ENCODE data around the gene SLC22A4.

The SLC22A4 gene

DNA sequence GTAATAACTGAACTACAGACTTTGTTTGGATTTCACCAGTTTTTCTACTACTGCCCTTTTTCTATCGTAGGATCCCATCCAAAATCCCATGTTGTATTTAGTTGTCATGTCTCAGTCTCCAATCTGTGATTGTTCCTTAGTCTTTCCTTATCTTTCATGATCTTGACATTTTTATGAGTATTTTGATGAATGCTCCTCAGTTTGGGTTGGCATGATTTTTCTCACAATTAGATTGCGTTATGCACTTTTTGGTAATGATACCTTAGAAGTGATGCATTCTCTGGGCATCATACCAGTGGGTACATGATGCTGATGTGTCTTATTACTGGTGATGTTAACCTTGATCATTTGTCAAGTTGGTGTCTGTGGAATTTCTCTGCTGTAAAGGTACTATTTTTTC, 5.7 kb downstream of the SLC22A4 start:
- no peak for DNase-seq (ENCODE audit: low read depth in 2 of 2)

DNA sequence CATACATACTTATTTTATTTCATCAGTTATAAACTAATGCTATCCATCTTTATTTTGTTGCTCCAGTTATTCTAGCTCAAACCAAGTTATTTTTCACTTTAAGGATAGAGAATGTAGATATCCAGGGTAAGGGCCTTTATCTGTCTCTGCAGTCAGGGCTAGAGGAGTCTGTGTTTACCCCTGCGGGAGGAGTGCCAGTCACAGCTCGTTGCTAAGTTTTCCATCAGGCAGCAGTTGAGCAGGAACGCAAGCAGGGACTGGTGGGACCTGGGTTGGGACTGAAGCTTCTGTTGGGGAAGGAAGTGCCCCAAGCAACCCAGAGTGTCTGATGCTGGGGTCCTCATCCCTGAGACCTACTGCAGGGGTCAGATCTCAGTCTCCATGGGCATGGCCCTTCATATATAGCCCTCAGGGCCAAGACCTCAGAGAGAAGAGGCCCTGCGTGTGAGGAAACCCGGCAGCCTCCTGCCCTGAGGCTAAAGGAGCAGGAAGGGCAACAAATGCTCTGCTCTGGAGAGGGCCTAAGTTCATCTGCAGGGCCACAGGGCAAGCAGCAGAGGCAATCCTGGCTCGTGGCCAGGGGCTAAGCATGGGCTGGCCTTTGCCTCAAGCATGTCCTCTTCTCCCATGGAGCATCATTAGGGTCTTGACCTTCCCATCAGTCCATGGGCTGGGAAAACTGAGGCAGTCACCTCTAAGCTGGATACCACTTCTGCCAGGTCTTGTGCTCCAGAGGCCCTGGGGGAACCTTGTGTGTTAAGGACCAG, 6.6 kb downstream of the SLC22A4 start:
- no peak for DNase-seq (ENCODE audit: low read depth in 2 of 2)

DNA sequence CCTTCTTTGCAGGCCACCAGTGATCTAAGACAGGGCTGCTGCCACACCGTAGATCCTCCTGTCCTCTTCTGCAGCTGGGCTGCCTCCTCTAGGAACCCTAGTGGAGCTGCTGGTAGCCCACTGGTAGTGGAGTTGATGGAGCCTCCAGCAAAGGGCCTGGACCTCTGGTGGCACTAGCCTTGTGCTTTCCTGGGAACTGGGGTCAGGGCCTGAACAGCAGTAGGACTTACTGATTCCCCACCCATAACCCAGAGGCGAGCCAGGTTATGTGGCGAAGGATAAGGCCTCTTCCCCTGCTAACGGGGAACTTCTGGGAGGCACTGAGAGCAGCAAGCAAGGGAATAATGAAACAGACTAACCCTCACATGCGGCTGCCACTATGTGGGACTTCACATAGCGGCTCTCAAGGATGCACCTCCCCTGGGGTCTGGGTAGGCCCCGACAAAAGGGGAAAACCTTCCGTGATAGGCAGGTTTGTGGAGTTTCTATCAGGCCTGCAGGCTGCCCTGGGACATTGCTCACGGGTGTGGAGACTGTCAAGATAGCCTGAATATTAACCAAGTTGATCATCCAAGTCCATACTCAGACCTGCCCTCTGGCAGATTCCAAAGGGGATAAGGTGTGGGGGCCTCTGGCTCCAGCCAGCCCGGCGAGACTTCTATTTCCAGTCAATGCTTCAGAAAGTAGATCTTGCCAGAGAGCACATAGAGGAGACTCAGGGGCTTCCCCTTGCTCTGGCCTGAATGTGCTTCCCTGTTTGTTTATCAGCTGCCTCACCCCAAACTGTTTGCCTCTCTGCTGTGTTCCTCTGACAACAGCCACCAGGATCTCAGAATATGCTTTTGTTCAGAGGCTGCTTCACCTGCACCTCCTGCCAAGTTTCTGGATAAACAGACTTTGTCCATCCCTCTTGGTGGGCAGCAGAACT, 7.4 kb downstream of the SLC22A4 start:
- no peak for DNase-seq (ENCODE audit: low read depth in 2 of 2)

DNA sequence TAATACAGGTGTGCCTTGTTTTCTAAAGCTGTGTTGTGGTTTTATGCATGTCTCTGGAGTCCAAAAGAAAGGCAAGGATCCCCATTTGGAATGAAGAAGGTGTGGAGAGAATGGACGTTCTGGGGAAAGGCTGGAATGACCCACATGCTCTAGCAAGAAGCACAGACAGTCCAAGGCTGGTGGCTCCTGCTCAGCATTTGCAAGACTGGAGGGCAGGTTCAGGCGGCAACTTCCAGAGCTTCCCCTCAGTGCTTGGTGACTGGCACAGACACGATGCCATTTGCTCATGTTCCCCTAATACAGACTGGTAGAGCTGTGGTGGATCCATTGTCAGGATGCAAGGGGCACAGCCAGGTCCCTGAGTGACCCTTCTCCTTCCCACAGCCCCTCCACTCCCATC, 8.2 kb downstream of the SLC22A4 start:
- no peak for DNase-seq (ENCODE audit: low read depth in 2 of 2)

DNA sequence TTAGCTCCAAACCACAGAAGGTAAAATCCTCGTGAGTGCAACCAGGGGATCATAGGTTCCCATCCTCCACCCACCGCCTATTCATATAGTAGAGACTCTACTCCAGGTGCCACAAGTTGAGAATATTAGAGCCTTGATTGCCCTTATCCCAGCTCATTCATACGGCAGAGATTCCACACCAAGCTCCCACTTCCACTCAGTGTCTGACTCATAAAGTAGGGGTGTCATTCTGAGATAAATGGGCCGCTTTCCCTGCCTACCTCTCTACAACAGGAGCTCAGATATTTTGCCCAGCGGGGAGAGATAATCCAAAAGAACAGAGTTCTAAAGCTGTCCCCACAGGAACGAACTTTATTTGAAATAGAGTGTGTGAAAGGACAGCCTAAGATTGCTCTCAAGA, 9.4 kb downstream of the SLC22A4 start:
- DNase-seq (ENCODE audit: low read depth in 2 of 2), result no peak

DNA sequence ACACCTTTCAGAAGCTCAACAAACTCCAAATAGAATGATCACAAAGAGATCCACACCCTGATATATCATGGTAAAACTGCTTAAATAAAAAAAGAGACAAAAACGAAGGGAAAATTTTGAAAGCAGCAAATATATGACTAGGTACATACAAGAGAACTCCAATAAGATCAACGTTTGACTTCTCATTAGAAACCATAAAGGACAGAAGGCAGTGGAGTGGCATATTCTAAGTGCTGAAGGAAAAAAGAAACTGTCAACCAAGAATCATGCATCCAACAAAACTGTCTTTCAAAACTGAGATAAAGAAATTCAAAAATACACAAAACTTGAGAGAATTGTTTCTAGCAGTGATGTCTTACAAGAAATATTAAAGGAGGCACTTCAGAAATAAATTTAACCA, 11.2 kb downstream of the SLC22A4 start:
- DNase-seq (ENCODE audit: low read depth in 2 of 2), result no peak

DNA sequence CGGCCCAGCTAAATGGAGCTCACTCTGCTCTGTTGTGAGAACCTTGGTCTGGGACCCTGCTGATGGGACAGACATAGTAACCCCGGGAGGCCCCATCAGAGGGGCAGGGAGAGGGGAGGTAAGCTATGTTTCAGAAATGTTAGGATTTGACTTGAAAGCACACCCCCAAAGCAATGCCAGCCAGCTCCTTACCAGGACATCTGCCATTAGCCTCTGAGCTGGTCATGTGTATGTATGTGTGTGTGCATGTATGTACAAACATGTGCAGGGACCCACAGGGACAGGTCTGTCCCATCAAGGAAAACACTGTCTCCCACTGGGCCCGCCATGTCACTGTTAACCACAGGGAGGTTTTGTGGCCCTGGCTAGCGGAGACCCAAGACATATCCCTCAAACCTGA, 14.5 kb downstream of the SLC22A4 start:
- DNase-seq (ENCODE audit: low read depth in 2 of 2), result no peak

DNA sequence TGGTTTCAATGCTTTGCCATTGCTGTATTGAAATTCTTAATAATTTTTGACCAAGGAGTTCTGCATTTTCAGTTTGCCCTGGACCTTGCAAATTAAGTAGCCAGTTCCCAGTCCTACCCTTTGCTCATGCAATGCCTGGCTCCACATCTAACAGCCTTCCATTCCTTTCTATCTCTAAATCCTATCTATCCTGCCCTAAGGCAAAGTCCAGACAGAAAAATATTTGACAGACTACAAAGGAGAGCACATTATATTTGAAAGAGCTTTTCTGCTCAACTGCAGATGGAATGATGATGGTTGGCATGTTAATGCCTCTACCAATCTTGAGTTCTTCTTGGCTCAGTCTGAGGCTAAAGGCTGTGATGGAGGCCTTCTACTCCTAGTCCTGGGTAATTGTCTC, 15.5 kb downstream of the SLC22A4 start:
- no peak for DNase-seq (ENCODE audit: low read depth in 2 of 2)

DNA sequence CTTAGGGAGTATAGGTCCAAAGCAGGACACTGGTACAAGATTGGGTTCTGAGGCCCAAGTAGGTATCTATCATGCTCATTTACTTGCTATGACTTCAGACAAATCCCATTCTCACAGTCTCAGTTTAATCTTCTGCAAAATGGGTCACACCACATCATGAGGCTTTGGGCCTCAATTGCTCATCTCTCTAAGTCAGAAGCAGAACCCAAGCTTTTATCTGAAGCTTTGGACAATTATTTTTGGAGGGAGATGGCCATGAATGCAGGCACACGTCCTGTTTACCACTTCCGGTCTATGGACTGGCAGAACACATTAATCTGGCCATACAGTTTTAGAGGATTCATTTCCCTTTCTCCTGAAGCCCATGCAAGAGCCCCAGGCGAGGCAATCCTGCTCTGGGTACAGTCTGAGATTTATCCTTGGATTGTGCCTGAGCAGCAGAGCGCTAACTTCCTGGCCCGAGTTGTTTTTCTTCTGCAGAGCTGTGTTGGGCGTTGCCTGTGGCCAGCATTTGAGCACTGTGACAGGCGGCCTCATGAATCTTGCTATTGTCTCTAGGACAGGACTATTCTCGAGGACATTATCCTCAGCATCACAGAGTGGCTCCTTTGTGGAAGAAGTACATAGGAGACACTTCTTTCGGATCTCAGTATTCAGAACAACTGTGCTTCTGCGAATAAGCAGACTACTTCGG, 16.1 kb downstream of the SLC22A4 start:
- DNase-seq (ENCODE audit: low read depth in 2 of 2), result no peak

DNA sequence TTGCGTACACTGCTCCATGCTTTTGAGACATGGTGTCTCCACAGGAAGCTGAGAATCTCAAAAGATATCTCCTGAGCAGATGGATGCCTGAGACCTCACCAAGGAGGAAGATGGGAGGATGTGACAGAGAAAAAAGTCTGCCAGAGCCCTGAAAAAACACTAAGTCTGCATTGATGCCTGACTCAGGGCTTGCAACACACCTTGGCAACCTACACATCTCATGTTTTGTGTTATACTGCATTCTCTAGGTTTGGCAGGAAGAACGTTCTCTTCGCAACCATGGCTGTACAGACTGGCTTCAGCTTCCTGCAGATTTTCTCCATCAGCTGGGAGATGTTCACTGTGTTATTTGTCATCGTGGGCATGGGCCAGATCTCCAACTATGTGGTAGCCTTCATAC, 19.2 kb downstream of the SLC22A4 start:
- peak in 1 of 2 experiments; percentile 13 for DNase-seq (ENCODE audit: low read depth in 2 of 2)

DNA sequence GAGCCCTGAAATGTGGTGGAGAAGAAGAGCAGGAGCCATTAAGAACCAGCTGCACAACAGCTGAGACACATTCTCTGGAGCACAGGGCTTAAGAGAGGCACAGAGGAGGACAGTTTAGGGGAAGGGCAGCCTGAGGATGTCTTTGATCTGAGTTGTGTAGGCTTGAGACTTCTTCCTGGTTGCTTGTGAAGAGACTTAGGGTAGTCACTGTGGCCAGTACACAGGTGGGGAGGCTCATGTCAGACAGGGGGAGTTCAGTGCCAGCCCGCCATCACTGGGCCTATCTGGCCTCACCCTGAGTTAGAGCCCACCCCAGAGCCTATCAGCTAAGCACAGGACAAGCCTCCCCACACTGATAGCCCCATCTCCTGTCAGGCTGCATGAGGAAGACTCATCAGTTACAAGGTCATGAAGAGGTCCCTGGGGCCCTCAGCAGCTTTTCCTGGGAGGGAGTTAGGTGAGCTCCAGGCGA, 19.8 kb downstream of the SLC22A4 start:
- DNase-seq (ENCODE audit: low read depth in 2 of 2), result no peak

DNA sequence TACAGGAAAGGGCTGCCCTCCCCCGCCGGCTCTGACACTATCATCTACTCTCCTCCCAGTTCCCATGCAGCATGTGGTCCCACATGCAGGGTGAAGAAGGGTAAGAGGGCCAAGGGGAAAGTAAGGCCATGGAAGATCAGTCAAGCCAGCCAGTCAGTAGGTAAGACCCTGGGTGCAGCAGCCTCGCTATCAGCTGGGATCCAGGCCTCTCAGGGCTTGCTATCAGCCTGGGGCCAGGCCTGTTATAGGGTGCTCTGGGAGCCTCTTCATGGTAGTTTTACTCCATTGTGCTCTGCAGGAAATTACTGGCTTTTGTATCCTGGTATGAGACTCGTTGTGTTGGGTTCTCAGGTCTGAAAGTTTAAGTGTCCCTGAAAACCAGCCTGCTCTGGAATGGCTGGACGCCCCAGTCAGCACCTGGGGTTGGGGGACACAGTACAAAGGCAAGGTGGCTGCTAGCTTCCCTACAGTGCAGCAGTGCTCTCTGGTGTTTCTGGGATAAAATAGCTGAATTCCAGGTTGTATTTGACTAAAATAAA, 21.4 kb downstream of the SLC22A4 start:
- no peak for DNase-seq (ENCODE audit: low read depth in 2 of 2)

DNA sequence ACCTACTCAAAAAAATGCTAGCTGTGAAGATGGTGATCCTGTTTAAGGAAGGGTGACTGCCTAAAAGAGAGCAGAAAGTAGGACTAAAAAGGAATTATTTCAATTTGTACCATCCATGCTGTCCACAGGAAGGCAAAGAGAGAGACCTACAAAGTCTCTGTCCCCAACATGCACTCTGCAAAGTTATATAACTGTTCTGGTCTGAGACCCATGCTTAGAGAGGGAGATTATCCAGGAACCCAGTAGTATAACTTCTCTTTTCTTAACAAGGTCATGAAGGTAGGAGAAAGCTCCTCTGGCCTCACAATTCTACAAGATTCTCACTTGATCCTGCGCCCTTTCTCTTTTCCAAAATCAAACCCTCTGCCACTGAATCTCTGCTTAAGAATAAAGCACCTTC, 25.8 kb downstream of the SLC22A4 start:
- no peak for DNase-seq (ENCODE audit: low read depth in 2 of 2)

DNA sequence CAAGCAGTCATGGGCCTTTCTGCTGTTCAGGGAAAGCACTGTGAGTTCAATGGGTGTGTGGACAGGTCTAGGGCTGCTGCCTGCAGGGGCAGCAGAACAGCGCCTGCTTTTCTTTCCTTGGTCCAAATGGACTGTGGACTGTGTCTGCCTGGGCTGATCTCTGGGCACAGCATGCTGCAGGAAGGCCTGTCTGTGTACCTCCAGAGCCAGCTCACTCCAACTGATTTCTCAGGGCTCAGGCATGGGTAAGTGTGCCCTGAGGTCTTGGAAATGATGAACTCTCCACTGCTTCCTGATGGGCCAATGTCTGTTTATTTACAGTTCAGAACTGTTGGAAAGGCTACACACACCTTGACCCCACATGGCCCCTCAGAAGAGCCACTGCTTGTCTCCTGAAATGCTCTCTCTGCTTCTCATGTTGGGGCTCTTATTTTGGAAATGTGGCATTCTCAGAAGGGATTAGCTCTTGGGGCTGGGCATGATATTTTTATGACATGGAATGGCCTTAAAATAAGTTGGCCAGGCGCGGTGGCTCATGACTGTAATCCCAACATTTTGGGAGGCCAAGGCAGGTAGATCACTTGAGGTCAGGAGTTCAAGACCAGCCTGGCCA, 27.0 kb downstream of the SLC22A4 start:
- no peak for DNase-seq (ENCODE audit: low read depth in 2 of 2)

DNA sequence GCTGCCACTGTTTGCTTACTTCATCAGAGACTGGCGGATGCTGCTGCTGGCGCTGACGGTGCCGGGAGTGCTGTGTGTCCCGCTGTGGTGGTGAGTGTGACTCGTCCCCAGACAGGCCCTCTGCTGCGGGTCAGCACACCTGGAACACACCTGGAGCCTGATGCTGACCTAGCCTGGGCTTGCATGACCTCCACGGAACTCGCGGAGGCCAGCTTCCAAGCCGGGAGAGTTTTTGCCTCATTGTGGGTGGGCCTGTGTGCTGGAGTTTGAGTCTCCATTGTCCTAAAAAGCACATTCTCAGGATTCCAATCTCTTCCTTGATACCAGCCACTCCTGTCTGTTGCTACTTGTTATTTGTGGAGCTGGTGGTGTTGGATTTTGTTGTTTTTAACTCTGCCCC, 28.1 kb downstream of the SLC22A4 start:
- DNase-seq (ENCODE audit: low read depth in 2 of 2), result no peak

DNA sequence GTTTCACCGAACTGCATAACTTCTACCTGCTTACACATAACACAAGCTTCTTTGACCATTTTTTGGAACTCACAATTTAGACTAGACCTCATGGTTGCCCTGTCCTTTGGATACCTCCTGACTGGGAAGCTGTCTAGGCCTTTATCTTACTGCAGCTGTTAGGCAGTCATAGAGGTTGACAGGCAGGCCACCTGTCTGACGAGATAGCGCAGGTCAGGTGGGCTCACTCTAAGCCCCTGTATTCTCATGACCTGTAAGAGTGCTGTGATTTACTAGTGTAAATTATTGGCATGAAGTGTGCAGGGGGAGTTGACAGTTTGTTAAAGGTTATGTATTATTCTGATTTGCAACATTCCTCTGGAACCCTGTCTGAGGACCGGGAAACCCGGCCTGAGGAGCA, 29.0 kb downstream of the SLC22A4 start:
- DNase-seq (ENCODE audit: low read depth in 2 of 2), result no peak

DNA sequence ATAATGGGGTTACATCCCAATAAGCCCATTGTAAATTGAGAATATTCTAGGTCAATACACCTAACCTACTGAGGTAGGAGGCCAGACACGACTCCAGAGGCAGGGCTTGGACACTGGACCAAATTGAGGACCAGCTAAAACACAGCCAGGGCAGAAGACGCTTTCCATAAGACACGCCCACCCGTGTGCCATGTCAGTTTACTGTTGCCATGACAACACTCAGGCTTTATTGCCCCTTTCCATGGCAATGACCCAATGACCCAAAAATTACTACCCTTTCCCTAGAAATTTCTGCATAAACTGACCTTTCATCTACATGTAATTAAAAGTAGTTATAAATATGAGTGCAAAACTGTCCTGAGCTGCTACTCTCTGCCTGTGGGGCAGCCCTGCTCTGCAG, 31.5 kb downstream of the SLC22A4 start:
- no peak for DNase-seq (ENCODE audit: low read depth in 2 of 2)

DNA sequence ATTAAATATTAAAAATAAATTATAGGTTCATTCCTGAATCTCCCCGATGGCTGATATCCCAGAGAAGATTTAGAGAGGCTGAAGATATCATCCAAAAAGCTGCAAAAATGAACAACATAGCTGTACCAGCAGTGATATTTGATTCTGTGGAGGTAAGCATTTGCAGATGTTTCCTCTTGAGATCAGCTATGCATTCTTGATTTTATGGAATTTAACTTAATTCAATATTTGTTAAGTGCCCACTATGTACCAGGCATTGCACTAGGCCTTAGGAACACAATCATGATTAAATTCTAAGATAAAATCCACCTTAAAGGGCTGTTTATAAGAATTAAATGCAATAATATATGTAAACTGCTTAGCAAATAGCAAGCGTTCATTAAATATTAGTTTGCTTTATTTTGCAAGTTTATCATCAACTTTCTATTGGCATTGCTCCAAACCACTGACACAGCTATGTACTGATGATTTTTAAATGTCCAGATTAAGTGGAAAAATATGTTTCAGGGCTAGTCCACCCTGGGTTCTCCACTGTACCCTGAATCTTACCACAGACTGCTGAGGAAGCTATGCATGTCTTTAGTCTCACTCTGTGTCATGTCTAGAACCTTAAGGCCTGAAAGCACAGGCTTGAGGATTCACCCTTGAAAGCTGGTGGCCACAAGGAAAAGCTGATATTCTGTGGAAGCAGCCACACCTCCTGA, 33.2 kb downstream of the SLC22A4 start:
- peak; percentile 35 to 47 for DNase-seq (ENCODE audit: low read depth in 2 of 2)

DNA sequence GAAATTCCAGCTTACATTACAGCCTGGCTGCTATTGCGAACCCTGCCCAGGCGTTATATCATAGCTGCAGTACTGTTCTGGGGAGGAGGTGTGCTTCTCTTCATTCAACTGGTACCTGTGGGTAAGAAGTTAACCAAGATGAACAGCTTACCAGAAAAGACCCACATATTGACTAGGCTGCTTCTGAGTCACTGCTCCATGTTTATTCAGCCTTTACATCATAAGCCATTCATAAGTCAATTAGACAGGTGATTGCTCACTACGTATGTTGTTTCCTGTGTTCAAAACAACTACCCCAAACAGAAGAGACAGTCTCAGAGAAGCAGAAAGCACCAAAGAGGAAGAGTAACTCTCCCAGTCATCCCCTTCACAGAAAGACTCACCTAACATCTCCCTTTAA, 40.6 kb downstream of the SLC22A4 start:
- DNase-seq (ENCODE audit: low read depth in 2 of 2), result no peak

DNA sequence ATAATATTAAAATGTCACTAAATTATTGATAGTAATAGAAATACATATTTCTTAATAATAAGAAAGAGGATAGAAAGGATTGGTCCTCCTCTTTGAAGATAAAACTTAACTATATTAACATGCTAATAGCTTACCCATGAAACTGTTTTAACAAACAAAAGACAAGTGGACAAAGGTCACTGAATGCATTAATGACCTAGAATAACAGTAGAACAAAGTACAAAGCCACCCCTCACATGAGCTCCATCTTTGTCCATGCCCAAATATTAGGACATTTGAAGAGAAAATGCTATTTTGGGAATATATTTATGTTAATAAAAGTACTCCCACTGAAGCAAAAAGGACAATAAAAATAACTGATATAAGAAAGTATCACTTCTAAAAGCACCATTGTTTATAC, 41.2 kb downstream of the SLC22A4 start:
- DNase-seq (ENCODE audit: low read depth in 2 of 2), result no peak

DNA sequence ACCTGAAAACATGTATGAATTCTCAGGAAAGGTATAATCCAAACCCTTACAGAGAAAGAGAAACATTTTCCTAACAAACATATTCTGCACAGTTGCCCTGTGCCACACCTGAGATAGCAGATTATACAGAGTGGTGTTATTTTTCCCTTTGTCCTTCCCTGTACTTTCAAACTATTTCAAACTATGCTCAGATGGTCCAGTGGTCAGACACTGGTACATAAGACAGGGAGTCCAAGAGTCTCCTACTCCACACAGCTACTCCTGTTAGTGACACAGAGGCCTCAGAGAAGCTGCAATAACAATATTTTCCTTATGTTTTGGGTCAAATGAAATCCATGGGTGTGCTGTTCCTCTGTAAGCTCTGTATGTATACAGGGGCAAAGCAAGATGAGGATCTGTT, 45.3 kb downstream of the SLC22A4 start:
- no peak for DNase-seq (ENCODE audit: low read depth in 2 of 2)
